SK-N-SH (cell line): Measurements from ENCODE around the gene EXOG. TPM values are rescaled to one million over a fixed set of nuclear protein-coding genes. Genes with fewer than 3 reads are reported as not detected.

Experiments
- CTCF ChIA-PET: fragments of 300-600, 350-600 bp; formaldehyde crosslinking; extraction: SDS; loops from one replicate; lab custom pipeline; 2021; lab: Yijun Ruan, JAX
- POLR2A ChIA-PET: fragments of 350-600 bp; sonication (Branson Sonifier 250); formaldehyde crosslinking; extraction: SDS; loops from one replicate; lab custom pipeline; 2020; ENCODE audit warnings: antibody characterized with exemption, inconsistent platforms; lab: Yijun Ruan, JAX
- DNase-seq: peaks from one replicate; pipeline ENCODE4 v3.0.0; 2012
- H2AFZ ChIP-seq: fragments of 200-600 bp; sonication (generic); 2 replicates; pipeline ENCODE4 v1.8.1; 2016; ENCODE audit warnings: antibody characterized with exemption, mild to moderate bottlenecking, low read depth
- H3F3A ChIP-seq: fragments of 200-600 bp; sonication (generic); replicated peaks from 2 replicates; pipeline ENCODE3; 2016; ENCODE audit warnings: antibody characterized with exemption, mild to moderate bottlenecking; ENCODE audit not compliant: insufficient read depth
- H3K27ac ChIP-seq, 2 experiments: fragments of 200-500 bp in 1 of 2; fragments of 200-600 bp in 1 of 2; sonication (Bioruptor generic) in 1 of 2; sonication (generic), shearing (Covaris generic) in 1 of 2; 2 replicates each; pipeline versions ENCODE4 v1.5.1 to v1.6.1; 2014 to 2016; ENCODE audit warnings: low read depth in 2 of 2, inconsistent platforms in 1 of 2, low read length in 1 of 2, mild to moderate bottlenecking in 1 of 2, mixed read lengths in 1 of 2
- H3K27me3 ChIP-seq: fragments of 200-600 bp; sonication (generic), shearing (Covaris generic); 2 replicates; pipeline ENCODE4 v1.6.1; 2016; ENCODE audit warnings: mixed run types; ENCODE audit not compliant: insufficient read depth
- H3K36me3 ChIP-seq, 2 experiments: fragments of 200-500 bp in 1 of 2; fragments of 200-600 bp in 1 of 2; sonication (Bioruptor generic) in 1 of 2; sonication (generic) in 1 of 2; replicated peaks in 1 of 2; 2 replicates each; pipeline versions ENCODE3 to v1.5.1; 2014 to 2016; ENCODE audit warnings: low read length in 1 of 2, mild to moderate bottlenecking in 1 of 2; ENCODE audit not compliant: insufficient read depth in 2 of 2, control insufficient read depth in 1 of 2
- H3K4me1 ChIP-seq, 2 experiments: fragments of 200-500 bp in 1 of 2; fragments of 200-600 bp in 1 of 2; sonication (Bioruptor generic) in 1 of 2; sonication (generic), shearing (Covaris generic) in 1 of 2; 2 replicates each; pipeline versions ENCODE4 v1.5.1 to v1.6.1; 2014 to 2016; ENCODE audit warnings: low read depth in 1 of 2, low read length in 1 of 2, mixed run types in 1 of 2; ENCODE audit not compliant: insufficient read depth in 2 of 2, control insufficient read depth in 1 of 2
- H3K4me2 ChIP-seq: fragments of 200-600 bp; sonication (generic), shearing (Covaris generic); 2 replicates; pipeline ENCODE4 v1.6.1; 2017; ENCODE audit warnings: mixed run types
- H3K4me3 ChIP-seq, 2 experiments: fragments of 200-500 bp in 1 of 2; fragments of 200-600 bp in 1 of 2; sonication (Bioruptor generic) in 1 of 2; sonication (generic), shearing (Covaris generic) in 1 of 2; 2 replicates each; pipeline versions ENCODE4 v1.5.1 to v1.8.1; 2014 to 2016; ENCODE audit warnings: low read depth in 2 of 2, inconsistent platforms in 1 of 2, low read length in 1 of 2, mild to moderate bottlenecking in 1 of 2, mixed read lengths in 1 of 2, moderate library complexity in 1 of 2
- H3K79me2 ChIP-seq: fragments of 200-600 bp; sonication (generic); 2 replicates; pipeline ENCODE4 v1.8.1; 2017; ENCODE audit warnings: mild to moderate bottlenecking; ENCODE audit not compliant: insufficient read depth
- H3K9ac ChIP-seq: fragments of 200-600 bp; sonication (generic); 2 replicates; pipeline ENCODE4 v1.6.1; 2017; ENCODE audit warnings: mixed run types
- H3K9me2 ChIP-seq: fragments of 200-600 bp; sonication (generic); 2 replicates; pipeline ENCODE4 v1.6.1; 2017; ENCODE audit warnings: mixed run types
- H3K9me3 ChIP-seq: fragments of 200-600 bp; sonication (generic); 2 replicates; pipeline ENCODE4 v1.6.1; 2017; ENCODE audit warnings: mixed run types, mild to moderate bottlenecking, moderate library complexity
- H4K20me1 ChIP-seq: fragments of 200-600 bp; sonication (generic); 2 replicates; pipeline ENCODE4 v1.6.1; 2017; ENCODE audit warnings: mild to moderate bottlenecking, mixed run types; ENCODE audit not compliant: insufficient read depth
- CHD2 ChIP-seq: fragments of 150-350 bp; IDR thresholded peaks from 2 replicates; pipeline ENCODE4 v1.6.1; 2018; ENCODE audit warnings: low read length; ENCODE audit not compliant: partially characterized antibody
- EZH2phosphoT487 ChIP-seq: fragments of 200-600 bp; sonication (generic); IDR thresholded peaks from 2 replicates; pipeline ENCODE4 v1.6.1; 2017; ENCODE audit warnings: low read depth, mixed run types, mild to moderate bottlenecking, antibody characterized with exemption, moderate library complexity, borderline replicate concordance
- FOSL2 ChIP-seq: IDR thresholded peaks from 2 replicates; pipeline ENCODE4 v1.4.0; 2012; ENCODE audit warnings: low read depth, mild to moderate bottlenecking, moderate library complexity, borderline replicate concordance
- GABPA ChIP-seq: IDR thresholded peaks from 2 replicates; pipeline ENCODE4 v1.4.0; 2012; ENCODE audit warnings: low read depth, mild to moderate bottlenecking
- IRF3 ChIP-seq: fragments of 150-350 bp; IDR thresholded peaks from 2 replicates; pipeline ENCODE4 v1.6.1; 2016; ENCODE audit warnings: mild to moderate bottlenecking, low read depth, low read length
- NRF1 ChIP-seq: IDR thresholded peaks from 2 replicates; pipeline ENCODE4 v1.6.1; 2012; ENCODE audit warnings: low read depth, mild to moderate bottlenecking, low read length
- PBX3 ChIP-seq: IDR thresholded peaks from 2 replicates; pipeline ENCODE4; 2012
- POLR2AphosphoS5 ChIP-seq: IDR thresholded peaks from 2 replicates; pipeline ENCODE4 v1.6.1; 2012; ENCODE audit warnings: low read depth, low read length
- RCOR1 ChIP-seq: fragments of 150-350 bp; IDR thresholded peaks from 2 replicates; pipeline ENCODE4 v1.6.1; 2017; ENCODE audit warnings: antibody characterized with exemption, low read length
- SMC3 ChIP-seq: IDR thresholded peaks from 2 replicates; pipeline ENCODE4 v1.6.1; 2012; ENCODE audit warnings: low read depth, low read length, improper control_type of control experiment
- TCF12 ChIP-seq: IDR thresholded peaks from 2 replicates; pipeline ENCODE4 v1.4.0; 2012
- USF1 ChIP-seq: IDR thresholded peaks from 2 replicates; pipeline ENCODE4 v1.4.0; 2012; ENCODE audit warnings: low read depth, borderline replicate concordance
- YY1 ChIP-seq: IDR thresholded peaks from 2 replicates; pipeline ENCODE4 v1.4.0; 2012; ENCODE audit warnings: low read depth, mild to moderate bottlenecking
- WGBS: methylation state at CpG from one replicate; pipeline ENCODE4 v1.1.6; 2017; ENCODE audit warnings: low lambda C conversion rate; 5-methylcytosine and 5-hydroxymethylcytosine counted together
- polyA plus RNA-seq, 3 experiments: library from polyadenylated mRNA; depleted of rRNA; stranded (reverse); fragments of >200 nt; gene quantifications; 2 replicates each; pipeline ENCODE4 v1.2.3, GENCODE V29; 2012

The EXOG gene
- polyA plus RNA-seq, 1 of the 3 experiments (the other 2 are of a cell fraction), result 6.2 TPM

- no peaks in the 10 kb centered on the region for H3F3A ChIP-seq
- ChIA-PET POLR2A (interaction anchor here (0.8 kb wide), 1 partner anchor 86 kb away, joined by 3 read pairs; no protein-coding TSS in a partner anchor), CTCF (interaction anchor here (1.1 to 3.4 kb wide), 6 partner anchors 10 to 117 kb away, joined by 3 to 22 read pairs (median 5); partner anchors contain the start of gene EXOG)
- no peaks in the 10 kb centered on the region for H4K20me1 ChIP-seq
- H3K36me3 ChIP-seq, result no peaks in the 10 kb centered on the region
- H3K27me3 ChIP-seq, result no peaks in the 10 kb centered on the region
- no peak overlapping the region for H3K9ac ChIP-seq
- WGBS, result 91% methylated on average over 4 of the region's 8 CpGs
- H3K4me3 ChIP-seq, result no peak overlapping the region
- TF ChIP-seq CHD2 (no peak), POLR2AphosphoS5 (no peak), USF1 (no peak), RCOR1 (no peak), SMC3 (no peak), NRF1 (no peak), TCF12 (no peak), EZH2phosphoT487 (no peak)
- no peak overlapping the region for H3K4me2 ChIP-seq
- H3K9me2 ChIP-seq, result no peaks in the 10 kb centered on the region
- H3K79me2 ChIP-seq, result no peaks in the 10 kb centered on the region
- no peak for DNase-seq
- no peak overlapping the region for H2AFZ ChIP-seq
- no peaks in the 10 kb centered on the region for H3K9me3 ChIP-seq
- no peak overlapping the region for H3K27ac ChIP-seq
- peaks cover 0 to 24% of the 10 kb centered on the region in 2 experiments; a peak in 1 of 4 replicates for H3K4me1 ChIP-seq
Measured at GRCh38 chr3:38538773-38539353, 42.7 kb downstream of the EXOG start.

- no peak overlapping the region for H3K4me2 ChIP-seq
- no peaks in the 10 kb centered on the region for H3K9me3 ChIP-seq
- 84% methylated on average over 9 of the region's 9 CpGs for WGBS
- H2AFZ ChIP-seq, result no peak overlapping the region
- ChIA-PET POLR2A (no interaction called here), CTCF (interaction anchor here (0.6 to 1.9 kb wide), 5 partner anchors 20 to 419 kb away, joined by 3 to 7 read pairs (median 4); no protein-coding TSS in a partner anchor)
- H3K36me3 ChIP-seq, result no peaks in the 10 kb centered on the region
- TF ChIP-seq GABPA (no peak), IRF3 (no peak), RCOR1 (no peak), USF1 (no peak), EZH2phosphoT487 (no peak), YY1 (no peak), PBX3 (no peak), FOSL2 (no peak)
- no peaks in the 10 kb centered on the region for H3K79me2 ChIP-seq
- no peaks in the 10 kb centered on the region for H4K20me1 ChIP-seq
- no peak overlapping the region for H3K4me3 ChIP-seq
- no peaks in the 10 kb centered on the region for H3K9me2 ChIP-seq
- H3K4me1 ChIP-seq, result peaks cover 0 to 22% of the 10 kb centered on the region in 2 experiments; a peak in 1 of 4 replicates
- peak; percentile 47 for DNase-seq
- H3K27ac ChIP-seq, result no peak overlapping the region
- H3K27me3 ChIP-seq, result no peaks in the 10 kb centered on the region
- H3K9ac ChIP-seq, result no peak overlapping the region
- H3F3A ChIP-seq, result no peaks in the 10 kb centered on the region
Measured at GRCh38 chr3:38541806-38542205, 45.7 kb downstream of the EXOG start.
